OCI-M1 (cell line): ENCODE data around the gene BEND3.

Experiments
- DNase-seq: peaks from one replicate; lab custom pipeline; 2025; lab: John Stamatoyannopoulos, UW

The BEND3 gene

DNA sequence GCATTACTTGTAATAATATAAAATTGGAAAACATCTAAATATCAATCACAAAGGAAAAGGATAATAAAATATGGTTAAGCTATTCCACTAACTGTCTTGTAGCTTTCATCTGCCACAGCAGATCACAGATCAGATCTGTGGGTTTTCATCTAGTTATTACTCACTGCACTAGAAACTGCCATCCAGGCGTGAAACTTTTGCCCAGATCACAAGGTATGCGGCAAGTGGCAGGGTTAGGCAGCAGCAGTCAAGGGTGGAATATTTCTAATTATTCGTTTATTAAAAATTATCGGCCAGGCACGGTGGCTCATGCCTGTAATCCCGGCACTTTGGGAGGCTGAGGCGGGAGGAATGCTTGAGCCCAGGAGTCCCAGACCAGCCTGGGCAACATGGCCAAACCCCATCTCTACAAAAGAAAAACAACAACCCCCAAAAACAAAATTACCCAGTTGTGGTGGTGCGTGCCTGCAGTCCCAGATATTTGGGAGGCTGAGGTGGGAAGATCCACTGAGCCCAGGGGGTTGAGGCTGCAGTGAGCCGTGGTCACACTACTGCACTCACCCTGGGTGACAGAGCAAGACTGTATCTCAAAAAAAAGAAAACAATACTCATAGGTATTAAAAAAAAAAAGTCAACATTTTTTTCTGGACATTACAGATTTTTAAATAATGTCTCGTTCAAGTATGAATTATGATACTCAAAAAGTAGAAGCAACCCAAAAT is 32.1 kb downstream of the BEND3 start:
- DNase-seq: no peak

DNA sequence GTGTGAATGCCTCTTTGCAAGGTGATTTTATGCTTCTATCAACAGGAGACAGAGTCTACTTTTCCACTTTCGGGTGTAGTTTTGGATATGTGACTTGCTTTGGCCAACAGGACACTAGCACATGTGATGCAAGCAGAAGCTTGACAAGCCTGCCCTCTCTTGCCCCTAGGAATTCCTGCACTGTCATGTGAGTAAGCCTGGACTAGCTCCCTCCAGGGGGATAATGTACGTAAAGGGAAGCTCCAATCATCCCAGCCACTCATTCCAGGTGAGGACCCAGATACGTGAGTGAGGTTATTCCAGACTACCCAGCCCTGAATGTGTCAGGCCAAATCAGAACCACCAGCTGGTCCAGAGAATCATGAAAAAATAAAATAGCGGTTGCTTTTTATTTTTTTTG is 33.3 kb downstream of the BEND3 start:
- DNase-seq: peak; percentile 44

DNA sequence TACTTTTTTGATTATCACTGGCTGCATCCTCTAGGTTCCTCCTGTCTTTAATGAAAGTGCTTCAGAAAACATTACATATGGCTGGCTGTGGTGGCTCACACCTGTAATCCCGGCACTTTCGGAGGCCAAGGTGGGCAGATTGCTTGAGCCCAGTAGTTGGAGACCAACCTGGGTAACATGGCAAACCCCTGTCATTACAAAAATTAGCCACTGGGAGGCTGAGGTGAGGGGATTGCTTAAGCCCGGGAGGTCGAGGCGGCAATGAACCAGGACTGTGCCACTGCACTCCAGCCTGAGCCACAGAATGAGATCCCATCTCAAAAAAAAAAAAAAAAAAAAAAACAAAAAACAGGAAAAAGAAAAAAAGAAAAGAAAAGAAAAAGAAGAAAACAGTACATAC is 35.3 kb downstream of the BEND3 start:
- DNase-seq: peak; percentile 45

DNA sequence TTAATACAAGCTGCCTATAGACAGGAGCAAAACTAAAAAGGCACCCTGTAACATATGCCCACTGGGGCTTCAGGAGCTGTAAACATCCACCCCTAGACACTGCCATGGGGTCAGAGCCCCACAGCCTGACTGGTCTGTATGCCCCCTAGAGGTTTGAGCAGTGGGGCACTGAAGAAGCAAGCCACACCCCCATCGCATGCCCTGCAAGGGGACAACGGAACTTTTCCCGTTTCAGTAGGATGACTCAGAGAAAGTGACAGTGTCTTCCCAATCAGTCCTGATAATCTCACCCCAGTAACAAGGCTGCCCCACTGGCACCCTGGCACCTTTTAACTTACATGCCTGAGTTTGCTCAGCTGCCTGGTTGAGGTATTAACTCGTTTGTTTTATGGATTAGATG is 35.9 kb downstream of the BEND3 start:
- peak; percentile 73 for DNase-seq

DNA sequence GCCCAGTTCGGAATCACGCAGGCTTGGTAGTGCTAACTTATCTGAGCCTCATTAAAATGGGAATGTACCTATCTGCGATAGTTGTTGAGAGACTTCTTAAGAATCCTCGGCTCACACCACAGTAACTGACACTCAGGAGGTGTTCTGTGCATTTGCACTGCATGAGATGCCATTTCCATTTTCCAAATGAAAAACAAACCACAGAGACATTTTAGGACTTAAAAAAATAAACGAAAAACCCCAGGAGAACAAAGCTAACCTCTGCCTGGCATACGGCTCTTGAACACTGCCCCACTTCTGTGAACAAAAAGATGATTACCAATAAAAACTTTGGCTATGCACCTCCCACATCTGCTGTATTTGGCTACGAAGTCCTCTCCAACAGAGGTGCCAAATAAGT is 37.6 kb downstream of the BEND3 start:
- no peak for DNase-seq

DNA sequence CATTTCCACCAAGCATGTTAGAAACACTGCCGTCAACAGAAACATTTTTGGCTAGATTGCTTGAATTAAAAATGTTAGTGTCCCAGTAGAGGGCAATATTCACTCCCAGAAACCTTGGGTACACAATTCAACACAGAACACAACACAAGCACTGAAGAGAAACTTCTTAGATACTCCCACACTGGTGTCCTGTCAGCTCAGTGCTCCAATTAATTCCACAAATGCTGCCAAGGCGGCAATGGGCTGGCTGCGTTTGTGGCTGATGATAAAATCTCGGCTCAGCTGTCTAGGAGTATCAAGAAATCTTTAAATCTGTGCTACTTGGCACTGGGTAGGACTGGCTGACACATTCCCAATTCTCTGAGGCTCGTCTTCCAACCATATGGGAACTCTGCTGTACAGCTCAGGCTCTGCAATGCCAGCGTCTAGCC is 39.3 kb downstream of the BEND3 start:
- DNase-seq: peak; percentile 60

DNA sequence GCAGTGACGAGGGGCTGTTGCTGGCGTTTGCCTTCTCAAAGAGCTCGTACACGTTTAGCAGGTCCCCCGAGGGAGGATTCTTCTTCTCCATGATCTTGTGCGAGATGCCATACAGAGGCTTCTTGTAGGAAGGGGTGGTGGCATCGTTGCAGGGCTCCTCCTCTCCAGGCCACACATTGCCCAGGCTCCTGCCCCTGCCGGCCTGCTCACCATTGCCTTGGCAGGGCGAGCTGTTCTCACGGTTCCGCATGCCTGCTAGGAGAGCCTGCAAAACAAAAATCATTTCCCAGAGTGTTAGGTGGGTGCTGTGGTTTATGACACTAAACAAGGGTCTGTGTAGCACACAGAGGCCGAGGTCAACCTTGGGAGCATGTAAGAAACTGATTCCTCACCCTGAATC is 44.6 kb downstream of the BEND3 start:
- no peak for DNase-seq

DNA sequence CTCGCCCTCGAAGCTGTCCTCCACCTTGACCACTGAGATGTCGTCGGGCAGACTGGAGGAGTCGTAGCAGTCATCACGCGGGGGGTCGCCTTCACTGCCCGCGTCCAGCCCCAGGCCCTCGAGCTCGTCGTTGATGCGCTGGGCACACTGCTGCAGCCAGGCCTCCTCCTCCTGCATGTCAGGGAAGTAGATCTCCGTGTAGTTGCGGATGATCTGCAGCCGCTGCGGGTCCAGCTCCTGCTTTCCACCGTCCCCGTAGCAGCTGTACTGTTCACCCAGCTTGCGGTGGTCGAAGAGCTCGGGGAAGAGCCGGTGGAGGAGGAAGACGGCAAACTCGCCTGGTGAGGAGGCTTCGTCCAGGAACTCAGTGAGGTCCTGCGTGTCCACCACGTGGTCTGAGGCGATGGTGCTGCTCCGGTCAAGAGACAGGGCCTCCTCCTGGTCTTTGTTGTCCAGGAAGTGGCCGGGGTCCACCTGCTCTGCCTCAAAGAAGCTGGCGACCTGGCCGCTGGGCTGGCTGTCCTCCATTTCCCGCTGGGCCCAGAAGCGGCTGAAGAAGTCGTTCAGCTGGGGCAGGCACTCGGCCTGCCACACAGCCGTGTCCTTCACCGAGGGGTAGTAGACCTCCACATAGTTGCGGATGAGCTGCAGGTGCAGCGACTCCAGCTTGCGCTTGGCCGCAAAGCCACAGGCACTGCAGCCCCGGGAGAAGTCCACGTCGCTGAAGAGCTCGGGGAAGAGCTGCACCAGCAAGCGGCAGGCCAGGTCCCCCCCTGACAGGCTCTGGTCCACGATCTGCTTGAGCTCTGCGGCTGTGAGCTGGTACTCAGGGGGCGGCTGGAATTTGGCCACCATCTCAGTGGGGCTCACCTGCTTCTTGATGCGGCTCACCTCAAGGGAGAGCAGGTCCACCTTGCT is 45.4 kb downstream of the BEND3 start:
- no peak for DNase-seq

DNA sequence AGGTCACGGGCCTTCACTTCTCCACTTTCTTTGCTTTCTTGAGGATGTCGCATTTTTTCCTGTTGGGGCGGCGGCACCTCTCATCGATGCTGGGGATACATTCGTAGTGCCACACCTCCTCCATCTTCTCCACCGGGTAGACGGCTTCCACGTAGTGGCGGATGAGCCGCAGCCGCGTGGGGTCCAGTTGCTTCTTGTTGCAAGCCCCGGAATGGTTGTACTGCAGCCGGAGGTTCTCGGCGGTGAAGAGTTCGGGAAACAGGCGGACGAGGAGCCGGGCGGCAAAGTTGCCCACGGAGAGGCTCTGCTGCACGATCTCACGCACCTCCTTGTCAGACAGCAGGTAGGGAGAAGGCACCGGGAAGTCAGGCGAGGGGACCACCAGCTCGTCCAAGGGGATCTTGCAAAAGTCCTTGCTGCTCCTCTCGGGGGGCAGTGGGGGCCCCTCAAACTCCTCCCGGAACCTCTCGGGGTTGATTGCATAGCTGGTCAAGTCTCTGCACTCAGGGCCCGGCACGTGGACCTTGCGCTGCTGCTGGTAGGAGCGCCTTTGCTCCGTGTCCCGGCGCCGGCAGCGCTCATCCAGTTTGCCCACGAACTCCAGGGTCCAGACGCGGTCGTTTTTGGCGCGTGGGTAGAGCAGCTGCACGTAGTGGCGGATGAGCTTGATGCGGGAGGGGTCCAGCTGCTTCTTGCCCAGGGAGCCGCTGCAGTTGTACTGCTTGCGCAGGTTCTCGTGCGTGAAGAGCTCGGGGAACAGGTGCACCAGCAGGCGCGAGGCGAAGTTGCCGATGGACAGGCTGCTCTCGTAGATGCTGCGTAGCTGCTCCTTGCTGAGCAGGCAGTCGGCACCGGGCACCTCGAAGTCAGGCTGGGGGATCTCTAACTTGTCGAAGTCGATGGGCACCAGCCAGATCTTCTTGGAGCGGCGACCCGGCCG is 46.4 kb downstream of the BEND3 start:
- DNase-seq: no peak

DNA sequence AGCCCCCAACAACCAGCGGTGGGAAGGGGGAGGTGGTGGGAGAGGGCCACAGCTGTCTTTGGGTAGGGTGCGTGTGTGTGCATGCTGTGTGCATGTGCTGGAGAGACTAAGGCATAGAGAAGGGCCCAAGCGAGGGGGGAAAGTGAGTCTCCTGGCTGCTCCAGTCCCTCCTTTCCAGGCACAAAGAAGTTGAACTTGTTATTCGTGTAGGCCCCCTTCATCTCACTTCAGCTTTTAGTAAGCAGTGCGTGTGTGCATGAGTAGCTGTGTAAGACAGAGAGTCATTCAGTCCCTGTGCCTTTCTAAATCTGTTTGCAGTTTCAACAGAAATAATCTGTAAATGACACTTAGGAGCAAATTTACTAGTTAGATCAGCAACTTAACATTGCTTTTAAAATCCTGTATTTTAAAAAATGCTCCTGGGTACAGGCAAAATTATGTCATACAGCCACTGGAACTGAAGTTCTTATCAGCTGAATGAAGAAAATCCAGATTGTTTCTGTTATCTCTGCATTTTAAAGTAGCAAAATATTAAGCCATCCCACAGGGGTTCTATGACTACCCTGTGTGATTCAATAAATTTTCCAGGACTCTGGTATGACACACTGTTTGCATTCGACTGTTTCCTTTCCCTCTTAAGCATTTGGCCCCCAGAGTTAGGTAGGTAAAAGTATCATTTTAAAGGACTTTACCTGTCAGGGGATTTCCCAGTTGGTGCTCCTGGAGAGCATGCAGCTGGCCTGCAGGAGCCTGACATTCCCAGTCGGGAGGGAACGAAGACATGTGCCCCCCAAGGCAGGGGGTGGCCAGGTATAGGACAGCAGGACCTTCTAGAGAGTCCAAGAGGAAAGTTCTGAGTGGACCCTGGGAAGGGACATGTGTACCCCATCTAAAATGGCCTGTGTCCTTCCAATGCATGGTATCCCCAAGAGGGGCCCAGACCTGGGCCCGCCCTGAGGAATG is 48.3 kb downstream of the BEND3 start:
- DNase-seq: no peak

DNA sequence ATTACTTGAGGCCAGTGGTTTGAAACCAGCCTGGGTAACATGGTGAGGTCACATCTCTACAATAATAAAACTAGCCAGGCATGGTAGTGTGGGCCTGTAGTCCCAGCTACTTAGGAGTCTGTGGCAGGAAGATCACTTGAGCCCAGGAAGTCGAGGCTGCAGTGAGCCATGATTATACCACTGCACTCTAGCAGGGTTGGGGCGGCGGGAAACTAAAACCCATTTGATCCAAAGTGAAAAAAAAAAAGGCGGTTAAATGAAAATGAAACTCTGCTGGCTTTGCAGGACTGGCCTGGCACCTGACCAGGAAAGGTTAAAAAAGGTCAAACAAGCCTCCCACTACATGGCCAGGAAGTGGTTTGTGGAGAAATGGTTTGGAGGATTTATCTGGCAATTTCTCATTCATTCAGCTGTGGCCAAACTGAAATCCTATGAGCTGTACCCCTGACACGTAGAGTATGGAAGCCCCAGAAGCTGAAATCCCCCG is 50.7 kb downstream of the BEND3 start:
- DNase-seq: peak; percentile 95

DNA sequence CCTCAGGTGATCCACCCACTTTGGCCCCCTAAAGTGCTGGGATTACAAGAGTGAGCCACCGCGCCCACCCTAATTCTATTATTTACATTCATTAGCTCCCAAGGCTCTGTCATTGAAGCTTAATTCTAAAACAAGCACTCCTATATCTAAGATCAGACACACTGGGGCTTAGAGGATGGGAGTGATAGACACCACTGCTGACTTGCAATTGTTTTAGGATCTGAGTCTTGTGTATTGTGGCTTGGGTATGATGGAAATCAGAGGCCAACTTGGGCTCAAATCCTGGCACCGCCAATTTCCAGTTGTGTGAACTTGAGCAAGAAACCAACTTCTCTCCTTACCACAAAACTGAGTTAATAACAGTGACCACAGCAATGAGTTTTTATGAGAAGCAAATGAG is 52.6 kb downstream of the BEND3 start:
- DNase-seq: no peak

DNA sequence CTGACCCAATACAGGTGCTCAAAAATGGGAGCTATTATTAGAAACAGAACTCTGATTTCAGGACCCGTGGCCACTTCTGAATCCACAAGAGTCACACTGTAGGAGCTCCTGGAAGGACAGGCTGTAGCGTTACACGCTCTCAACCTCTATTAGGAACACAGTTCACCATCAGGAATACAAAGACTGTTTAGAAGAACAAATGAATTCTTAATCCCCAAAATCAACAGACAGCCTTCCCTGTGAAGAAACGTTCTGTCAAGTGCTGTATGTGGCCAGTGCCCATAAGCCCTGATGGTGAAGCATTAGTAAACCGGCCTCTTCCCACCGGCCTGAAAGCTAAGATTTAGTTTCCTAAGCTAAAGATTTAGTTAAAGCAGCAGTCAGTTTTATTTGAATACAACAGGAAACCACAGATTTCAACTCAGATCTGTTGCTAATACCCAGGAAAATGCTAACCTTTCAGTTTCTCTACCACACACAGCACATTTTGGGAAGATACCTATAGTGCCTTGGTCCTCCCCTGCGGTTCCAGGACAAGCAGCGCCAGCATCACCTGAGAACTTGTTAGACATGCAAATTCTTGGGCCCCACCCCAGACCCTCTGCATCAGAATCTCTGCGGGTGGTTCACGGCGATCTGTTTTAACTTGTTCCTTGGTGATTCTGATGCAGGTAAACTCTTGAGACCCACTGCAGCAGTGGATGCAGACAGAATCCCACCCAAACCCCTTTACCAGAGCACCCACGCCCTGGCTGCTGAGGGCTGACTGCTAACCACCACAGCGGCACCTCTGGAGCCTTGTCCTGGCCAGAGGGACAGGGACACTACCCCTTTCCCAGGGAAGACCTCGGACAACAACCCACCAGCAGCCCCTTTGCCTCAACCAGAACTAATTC is 53.9 kb downstream of the BEND3 start:
- no peak for DNase-seq

DNA sequence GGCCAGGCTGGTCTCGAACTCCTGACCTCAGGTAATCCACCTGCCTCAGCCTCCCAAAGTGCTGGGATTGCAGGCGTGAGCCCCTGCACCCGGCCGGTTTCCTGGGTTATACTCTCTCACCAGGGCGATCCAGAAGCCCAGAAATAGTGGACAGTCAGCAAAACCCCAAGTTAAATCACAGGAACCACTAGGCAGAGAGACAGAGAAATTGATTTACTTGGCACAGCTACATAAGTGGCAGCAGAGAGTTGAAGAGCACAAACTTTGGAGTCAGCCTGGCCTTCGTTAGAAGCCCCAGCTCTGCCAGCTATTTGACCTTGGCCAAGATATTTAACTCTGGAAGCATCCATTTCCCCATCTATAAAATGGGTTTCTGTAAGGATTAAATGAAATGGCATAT is 54.6 kb downstream of the BEND3 start:
- DNase-seq: no peak

DNA sequence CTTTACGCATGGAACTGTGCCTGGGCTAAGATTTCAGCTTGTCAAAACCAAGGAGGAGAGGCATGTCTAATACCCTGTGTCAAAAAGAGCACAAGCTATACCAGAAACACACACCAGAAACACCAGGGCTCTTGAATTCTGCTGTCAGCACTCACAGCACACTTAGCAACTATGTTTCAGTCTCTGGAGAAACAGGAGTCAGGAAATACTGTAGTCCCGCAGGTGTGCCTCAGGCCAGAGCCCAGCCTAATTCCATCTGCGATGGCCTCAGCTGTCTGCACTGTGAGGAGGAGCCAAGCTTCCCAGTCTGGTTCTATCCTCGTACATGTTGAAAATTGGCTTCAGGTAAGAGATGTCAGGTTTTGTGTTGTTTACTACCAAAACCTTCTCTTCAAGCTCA is 55.7 kb downstream of the BEND3 start:
- DNase-seq: no peak

DNA sequence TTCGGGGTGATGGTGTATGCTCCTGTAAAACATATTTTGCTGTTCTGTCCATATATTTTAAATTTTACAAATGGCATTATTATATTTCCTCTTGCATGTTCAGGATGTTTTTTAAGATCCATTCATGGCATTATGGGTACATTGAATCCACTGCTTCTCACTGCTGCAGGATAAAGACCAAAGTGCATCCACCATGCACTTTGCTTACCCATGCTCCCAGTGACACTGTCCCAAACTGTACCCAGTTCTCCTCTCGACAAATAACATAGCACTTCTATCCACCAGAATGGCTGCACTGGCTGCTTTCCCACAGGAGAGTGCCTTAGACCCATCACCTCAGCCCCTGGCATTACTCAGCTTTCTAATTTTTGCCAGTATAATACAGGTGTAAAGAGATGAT is 57.6 kb downstream of the BEND3 start:
- DNase-seq: no peak

DNA sequence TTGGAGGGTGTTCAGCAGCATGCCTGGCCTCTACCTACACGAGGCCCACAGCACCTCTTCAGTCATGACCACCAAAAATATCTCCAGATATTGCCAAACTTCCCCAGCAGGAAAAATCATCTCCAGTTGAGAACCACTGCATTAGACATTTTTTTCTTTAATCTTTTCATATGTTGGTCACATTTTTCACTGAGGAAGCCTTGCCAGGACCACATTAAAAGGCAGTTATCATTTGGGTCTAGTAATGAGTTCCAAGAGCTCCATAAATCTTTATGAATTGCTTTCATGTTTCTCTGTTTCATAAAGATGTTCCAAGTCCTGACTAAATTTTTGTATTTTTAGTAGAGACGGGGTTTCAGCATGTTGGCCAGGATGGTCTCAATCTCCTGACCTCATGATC is 58.5 kb downstream of the BEND3 start:
- no peak for DNase-seq

DNA sequence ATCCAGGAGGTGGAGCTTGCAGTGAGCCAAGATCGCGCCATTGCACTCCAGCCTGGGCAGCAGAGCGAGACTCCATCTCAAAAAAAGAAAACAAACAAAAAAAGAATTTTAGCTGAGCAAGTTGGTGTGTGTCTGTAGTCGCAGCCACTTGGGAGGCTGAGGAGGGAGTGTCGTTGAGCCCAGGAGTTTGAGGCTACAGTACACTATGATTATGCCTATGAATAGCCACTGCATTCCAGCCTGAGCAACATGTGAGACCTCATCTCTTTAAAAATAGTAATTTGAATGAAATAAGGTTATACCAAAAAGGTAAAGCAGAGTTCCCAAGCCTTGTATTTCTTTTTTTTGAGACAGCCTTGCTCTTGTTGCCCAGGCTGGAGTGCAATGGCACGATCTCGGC is 67.5 kb downstream of the BEND3 start:
- DNase-seq: no peak

DNA sequence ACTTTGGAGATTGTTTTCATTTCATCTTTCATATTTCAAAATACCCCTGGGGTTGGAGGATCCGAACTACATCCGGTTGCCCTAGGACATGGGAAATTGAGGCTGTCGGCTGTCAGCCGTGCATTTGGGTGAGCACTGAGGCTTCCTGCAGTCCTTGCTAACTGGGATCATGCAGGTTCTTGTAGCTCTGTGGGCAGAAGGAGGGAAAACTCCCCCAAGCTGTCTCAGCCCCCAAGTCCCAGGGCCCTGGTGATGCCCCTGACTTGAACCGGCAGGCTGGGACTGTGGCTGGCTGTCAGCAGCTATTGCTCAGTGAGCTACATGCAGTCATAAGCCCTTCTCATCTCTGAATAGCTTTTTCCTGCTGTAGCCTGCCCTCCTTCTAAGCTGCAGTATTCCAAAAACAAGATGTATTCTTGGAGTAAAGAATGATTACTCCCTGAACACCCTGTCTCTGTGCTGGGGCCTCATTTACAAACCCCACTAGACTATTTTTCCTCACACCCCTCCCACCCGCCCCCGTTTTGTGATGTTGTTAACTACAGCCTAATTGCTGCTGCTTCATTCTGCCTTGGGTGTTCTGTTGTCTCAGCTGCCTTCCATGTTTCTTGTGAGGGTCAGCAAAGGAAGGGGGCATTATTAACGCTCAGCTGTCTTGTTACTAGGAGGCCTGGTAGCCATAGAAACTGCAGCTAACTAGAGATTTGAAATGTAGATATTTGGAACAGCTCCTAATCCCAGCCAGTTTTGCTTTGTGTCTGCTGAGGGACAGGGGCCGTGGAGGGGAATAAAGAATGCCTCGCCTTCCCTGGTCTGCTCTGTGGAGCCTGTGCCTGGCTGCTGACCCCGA is 69.3 kb downstream of the BEND3 start:
- no peak for DNase-seq
